ENCODE measurements around the gene YDJC.
A peak's percentile ranks its signal among the peaks of the same experiment; 100 is the strongest.

The YDJC gene

DNA sequence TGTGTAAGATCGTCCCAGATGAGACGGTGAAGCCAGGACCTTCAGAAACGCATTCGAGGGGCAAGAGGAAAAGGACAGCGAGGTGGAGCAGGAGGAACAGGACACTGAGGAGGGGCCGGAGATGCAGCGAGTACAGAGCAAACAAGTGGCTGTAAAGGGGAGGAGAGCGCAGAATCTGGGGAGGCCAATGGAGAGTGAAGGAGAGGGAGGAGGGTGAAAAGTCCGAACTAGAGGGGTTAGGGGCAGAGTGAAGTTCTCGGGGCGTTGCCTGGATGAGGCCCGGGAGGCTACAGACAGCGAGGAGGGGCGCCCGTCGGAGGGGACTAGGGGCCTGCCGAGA, 27.2 kb upstream of the YDJC start:
- H3K27me3 ChIP-seq (replicated peaks; ENCODE audit: control insufficient read depth, insufficient read depth, low read length) = no peaks in the 10 kb centered on the region
- DNase-seq (ENCODE audit: extremely low read depth, insufficient read length) = no peak
- TF ChIP-seq, protein P1, sequence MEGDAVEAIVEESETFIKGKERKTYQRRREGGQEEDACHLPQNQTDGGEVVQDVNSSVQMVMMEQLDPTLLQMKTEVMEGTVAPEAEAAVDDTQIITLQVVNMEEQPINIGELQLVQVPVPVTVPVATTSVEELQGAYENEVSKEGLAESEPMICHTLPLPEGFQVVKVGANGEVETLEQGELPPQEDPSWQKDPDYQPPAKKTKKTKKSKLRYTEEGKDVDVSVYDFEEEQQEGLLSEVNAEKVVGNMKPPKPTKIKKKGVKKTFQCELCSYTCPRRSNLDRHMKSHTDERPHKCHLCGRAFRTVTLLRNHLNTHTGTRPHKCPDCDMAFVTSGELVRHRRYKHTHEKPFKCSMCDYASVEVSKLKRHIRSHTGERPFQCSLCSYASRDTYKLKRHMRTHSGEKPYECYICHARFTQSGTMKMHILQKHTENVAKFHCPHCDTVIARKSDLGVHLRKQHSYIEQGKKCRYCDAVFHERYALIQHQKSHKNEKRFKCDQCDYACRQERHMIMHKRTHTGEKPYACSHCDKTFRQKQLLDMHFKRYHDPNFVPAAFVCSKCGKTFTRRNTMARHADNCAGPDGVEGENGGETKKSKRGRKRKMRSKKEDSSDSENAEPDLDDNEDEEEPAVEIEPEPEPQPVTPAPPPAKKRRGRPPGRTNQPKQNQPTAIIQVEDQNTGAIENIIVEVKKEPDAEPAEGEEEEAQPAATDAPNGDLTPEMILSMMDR (IDR thresholded peaks at IDR 0.05; ENCODE audit: insufficient read depth, low read length, poor library complexity, severe bottlenecking) = no peak
- no peaks in the 10 kb centered on the region; the same call in none of the 2 replicates for H3K36me3 ChIP-seq (ENCODE audit: control insufficient read depth, insufficient read depth, low read length)
- peak overlapping the region; percentile 67 for H3K4me3 ChIP-seq (replicated peaks; ENCODE audit: low read depth, low read length)

GRCh38 chr22:21652547-21653545, 23.0 kb upstream of the YDJC start:
- H3K4me3 ChIP-seq (replicated peaks; ENCODE audit: low read depth, low read length) = peak overlapping the region; percentile 87
- peaks cover 1% of the 10 kb centered on the region for H3K36me3 ChIP-seq (ENCODE audit: control insufficient read depth, insufficient read depth, low read length)
- DNase-seq (ENCODE audit: extremely low read depth, insufficient read length) = no peak
- TF ChIP-seq, protein P1 (IDR thresholded peaks at IDR 0.05; ENCODE audit: insufficient read depth, low read length, poor library complexity, severe bottlenecking) = peak; percentile 16
- H3K27me3 ChIP-seq (replicated peaks; ENCODE audit: control insufficient read depth, insufficient read depth, low read length) = no peaks in the 10 kb centered on the region

DNA sequence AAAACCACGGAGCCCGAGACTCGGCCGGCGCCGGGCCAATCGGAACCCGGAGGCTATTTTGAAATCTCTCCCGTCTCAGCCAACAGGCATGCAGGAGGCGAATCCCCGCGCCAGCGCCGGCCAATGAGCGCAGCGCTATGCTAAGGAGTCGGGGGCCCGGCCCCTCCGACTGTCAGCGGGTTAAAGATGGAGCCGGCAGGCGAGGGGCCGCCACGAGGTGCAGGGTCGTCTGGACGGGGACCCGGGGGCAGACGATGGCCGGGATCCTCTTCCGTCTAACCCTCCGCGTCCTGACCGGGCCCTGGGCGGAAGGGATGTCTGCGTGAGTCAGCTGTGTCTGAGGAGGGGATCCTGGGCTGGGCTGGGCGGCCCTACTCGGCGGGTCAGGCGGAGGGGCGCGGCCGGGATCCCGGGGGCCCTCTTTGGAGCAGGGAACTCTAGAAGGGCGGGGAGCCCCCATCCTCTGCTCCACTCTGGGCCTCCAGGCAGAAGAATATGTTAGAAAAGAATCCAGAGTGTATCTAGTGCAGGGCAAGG, 22.3 kb upstream of the YDJC start:
- DNase-seq (ENCODE audit: extremely low read depth, insufficient read length) = peak; percentile 90
- Histone ChIP-seq H3K36me3 (ENCODE audit: control insufficient read depth, insufficient read depth, low read length) (peaks cover 3% of the 10 kb centered on the region), H3K27me3 (replicated peaks; ENCODE audit: control insufficient read depth, insufficient read depth, low read length) (no peaks in the 10 kb centered on the region), H3K4me3 (replicated peaks; ENCODE audit: low read depth, low read length) (peak overlapping the region; percentile 87)
- TF ChIP-seq, protein P1 (IDR thresholded peaks at IDR 0.05; ENCODE audit: insufficient read depth, low read length, poor library complexity, severe bottlenecking) = no peak

DNA sequence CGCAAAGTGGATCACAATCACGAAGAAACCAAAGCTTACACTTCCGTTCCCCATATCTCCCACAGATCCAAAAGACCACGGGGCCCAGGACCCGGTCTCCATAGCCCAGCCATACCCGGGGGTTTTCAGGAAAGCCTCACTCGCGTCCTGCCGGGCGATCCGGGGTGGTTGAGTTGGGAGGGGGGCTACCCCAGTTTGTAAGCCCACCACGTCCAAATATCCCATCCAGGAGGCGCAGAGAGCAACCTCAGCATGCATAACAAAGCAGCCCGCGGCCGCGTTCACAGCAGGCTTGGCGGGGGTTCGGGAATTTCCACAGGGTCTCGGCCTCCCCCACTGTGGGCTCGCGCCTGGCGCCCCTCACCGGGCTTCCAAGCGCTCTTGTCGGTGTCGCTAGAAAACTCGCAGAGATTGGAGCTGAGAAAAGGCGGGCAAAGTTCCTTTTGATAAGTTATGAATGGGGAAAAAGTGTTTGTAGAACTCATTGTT, 21.7 kb upstream of the YDJC start:
- TF ChIP-seq, protein P1 (IDR thresholded peaks at IDR 0.05; ENCODE audit: insufficient read depth, low read length, poor library complexity, severe bottlenecking) = no peak
- DNase-seq (ENCODE audit: extremely low read depth, insufficient read length) = no peak
- no peaks in the 10 kb centered on the region for H3K27me3 ChIP-seq (replicated peaks; ENCODE audit: control insufficient read depth, insufficient read depth, low read length)
- peaks cover 5% of the 10 kb centered on the region for H3K36me3 ChIP-seq (ENCODE audit: control insufficient read depth, insufficient read depth, low read length)
- H3K4me3 ChIP-seq (replicated peaks; ENCODE audit: low read depth, low read length) = peak overlapping the region; percentile 87

- no peak for DNase-seq (ENCODE audit: extremely low read depth, insufficient read length)
- TF ChIP-seq, protein P1 (IDR thresholded peaks at IDR 0.05; ENCODE audit: insufficient read depth, low read length, poor library complexity, severe bottlenecking) = no peak
Measured at GRCh38 chr22:21650823-21651520, 21.1 kb upstream of the YDJC start.

More at GRCh38 chr22:21650823-21651520, 21.1 kb upstream of the YDJC start:
- Histone ChIP-seq H3K4me3 (replicated peaks; ENCODE audit: low read depth, low read length) (peak overlapping the region; percentile 87), H3K36me3 (ENCODE audit: control insufficient read depth, insufficient read depth, low read length) (peaks cover 9% of the 10 kb centered on the region), H3K27me3 (replicated peaks; ENCODE audit: control insufficient read depth, insufficient read depth, low read length) (no peaks in the 10 kb centered on the region)

Data from GM06990 (cell line).